ENCODE measurements around the gene RHCE.
"Not testable (repeated sequence)": the region's sequence is repeated elsewhere in the genome, so short reads cannot be mapped to it uniquely, and the experiment has no call there.

Gene RHCE

DNA sequence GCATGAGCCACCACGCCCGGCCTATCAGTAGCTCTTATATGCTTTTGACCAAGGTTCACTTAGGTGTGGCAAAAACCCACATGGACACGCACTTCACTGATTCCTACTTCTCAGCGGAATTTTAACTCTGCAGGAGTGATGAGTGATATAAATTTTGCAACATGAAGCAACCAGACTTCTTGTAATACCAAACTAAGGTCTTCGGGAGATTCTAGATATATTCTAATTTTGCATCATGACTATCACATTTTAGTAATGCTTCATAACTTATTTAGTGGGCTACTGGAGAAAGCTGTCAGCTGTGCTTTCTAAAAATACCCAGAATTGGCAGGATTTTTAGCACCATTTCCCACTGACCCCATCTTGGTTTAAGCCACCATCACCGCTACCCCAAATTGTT lies 27.8 kb downstream of the RHCE start:
- no peak overlapping the region for H3K4me3 ChIP-seq (ENCODE audit: low read length)
- DNase-seq (ENCODE audit: low read depth), result peak; percentile 46
- TF ChIP-seq, protein P1, sequence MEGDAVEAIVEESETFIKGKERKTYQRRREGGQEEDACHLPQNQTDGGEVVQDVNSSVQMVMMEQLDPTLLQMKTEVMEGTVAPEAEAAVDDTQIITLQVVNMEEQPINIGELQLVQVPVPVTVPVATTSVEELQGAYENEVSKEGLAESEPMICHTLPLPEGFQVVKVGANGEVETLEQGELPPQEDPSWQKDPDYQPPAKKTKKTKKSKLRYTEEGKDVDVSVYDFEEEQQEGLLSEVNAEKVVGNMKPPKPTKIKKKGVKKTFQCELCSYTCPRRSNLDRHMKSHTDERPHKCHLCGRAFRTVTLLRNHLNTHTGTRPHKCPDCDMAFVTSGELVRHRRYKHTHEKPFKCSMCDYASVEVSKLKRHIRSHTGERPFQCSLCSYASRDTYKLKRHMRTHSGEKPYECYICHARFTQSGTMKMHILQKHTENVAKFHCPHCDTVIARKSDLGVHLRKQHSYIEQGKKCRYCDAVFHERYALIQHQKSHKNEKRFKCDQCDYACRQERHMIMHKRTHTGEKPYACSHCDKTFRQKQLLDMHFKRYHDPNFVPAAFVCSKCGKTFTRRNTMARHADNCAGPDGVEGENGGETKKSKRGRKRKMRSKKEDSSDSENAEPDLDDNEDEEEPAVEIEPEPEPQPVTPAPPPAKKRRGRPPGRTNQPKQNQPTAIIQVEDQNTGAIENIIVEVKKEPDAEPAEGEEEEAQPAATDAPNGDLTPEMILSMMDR (conservative IDR thresholded peaks at IDR 0.05; ENCODE audit: low read length), result no peak

DNA sequence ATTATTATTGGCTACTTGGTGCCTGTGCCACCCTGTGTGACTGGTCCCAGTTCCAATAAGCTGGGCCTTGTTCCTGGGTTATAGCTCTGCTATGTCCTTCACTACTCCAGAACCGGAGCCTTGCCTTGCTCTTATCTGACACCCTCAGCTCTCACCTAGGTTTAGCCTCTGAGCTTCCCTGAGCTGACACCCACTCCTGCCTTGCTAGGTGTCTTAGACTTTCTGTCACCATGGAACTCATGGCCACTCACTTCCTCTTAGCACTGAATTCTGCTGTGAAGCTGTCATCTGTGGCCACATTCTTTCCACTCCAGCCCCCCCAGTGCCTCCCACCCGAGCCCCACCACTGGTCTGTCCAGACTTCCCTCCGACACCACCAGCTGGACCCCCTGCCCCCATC lies 30.9 kb downstream of the RHCE start:
- H3K4me3 ChIP-seq (ENCODE audit: low read length); DNase-seq (ENCODE audit: low read depth): not testable (repeated sequence)

DNA sequence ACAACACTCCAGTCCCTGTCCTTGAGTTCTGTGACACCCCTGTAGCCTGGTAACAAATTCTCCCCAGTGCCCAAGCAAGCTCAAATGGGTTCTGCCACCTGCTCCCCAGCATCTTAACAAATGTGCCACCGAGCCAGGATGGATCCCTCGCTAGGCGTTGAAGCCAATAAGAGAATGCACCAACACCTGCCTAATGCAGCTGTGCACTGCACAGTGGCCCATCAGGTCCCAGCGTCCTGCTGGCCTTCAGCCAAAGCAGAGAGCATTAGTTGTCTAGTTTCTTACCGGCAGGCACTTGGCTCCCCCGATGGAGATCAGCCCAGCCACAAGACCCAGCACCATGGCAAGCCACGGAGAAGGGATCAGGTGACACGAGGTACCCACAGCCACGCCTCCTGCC lies 31.9 kb downstream of the RHCE start:
- DNase-seq (ENCODE audit: low read depth); H3K4me3 ChIP-seq (ENCODE audit: low read length): not testable (repeated sequence)

DNA sequence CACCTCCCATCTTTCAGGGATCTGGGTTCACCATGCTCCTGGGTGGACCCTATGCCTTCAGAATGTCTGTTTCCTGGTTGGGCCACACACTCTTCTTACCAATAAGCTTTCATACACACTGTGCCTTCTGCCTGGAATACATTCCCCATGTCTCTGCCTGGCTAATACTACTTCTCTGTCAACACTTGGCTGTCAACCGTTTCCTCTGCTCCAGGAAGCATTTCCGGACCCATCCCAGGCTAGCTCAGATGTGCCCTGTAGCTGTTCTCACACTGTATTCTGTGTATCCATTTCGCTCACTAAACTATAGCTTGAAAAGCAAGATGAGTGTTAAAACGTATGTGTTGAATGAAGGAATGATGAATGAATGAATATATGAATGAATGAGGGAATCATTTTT lies 33.5 kb downstream of the RHCE start:
- peak; percentile 9 for DNase-seq (ENCODE audit: low read depth)

DNA sequence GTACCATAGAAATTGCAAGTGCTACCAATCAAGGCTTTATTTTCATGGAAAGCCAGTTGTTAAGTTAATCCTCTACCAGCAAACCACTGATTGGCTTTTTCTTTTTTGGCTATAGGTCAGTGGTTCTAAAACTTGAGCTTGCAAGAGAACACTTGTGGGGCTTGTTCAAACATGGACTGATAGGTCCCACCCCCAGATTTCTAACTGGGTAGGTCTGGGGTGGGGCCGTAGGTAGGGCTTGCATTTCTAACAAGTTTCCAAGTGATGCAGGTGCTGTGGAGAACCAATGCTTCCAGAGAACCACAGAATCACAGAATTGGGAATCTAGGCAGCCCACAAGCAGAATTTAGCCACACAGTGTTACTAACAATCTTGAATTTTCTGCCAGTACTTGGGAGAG lies 36.8 kb downstream of the RHCE start:
- DNase-seq (ENCODE audit: low read depth), result peak; percentile 5
- H3K4me3 ChIP-seq (ENCODE audit: low read length), result not testable (repeated sequence)

More for the DNA sequence above, 33.5 kb downstream of the RHCE start:
- H3K4me3 ChIP-seq (ENCODE audit: low read length), result not testable (repeated sequence)

DNA sequence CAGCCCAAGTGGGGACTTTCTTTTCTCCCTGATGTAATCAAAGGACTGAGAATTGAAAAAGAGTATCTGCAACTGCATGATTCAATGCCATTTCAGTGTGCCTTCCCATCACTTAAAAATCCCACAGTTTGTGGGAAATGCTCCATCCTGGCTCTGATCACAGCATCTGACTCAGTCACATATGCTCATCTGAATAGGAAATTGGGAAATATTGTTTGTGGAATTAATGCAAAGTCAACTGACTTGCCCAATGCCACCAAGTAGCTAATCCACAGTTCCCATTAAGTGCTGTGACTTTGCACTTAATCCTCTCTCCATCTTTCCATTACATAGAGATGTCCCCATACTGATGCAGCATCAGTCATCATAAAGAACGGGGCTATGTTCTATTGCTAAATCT lies 37.5 kb downstream of the RHCE start:
- peak; percentile 97 for DNase-seq (ENCODE audit: low read depth)
- not testable (repeated sequence) for H3K4me3 ChIP-seq (ENCODE audit: low read length)

DNA sequence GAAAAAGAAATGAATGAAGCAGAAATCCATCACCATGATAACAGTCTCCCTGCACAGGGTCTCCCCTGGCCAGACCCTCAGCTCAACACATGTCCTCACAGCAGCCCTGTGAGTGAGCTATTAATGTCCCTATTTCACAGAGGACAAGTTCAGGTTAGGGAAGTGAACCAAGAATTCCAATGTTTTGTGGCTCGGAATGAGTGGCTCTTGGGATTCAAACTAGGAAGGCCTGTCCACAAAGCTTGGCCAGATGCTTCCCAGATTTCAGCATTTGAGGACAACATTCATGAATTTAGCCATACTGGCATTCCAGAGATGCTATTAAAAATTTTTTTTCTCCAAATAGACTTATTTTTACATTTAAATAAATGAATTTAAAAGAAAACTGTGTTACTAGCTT lies 38.1 kb downstream of the RHCE start:
- not testable (repeated sequence) for H3K4me3 ChIP-seq (ENCODE audit: low read length)
- peak; percentile 75 for DNase-seq (ENCODE audit: low read depth)

DNA sequence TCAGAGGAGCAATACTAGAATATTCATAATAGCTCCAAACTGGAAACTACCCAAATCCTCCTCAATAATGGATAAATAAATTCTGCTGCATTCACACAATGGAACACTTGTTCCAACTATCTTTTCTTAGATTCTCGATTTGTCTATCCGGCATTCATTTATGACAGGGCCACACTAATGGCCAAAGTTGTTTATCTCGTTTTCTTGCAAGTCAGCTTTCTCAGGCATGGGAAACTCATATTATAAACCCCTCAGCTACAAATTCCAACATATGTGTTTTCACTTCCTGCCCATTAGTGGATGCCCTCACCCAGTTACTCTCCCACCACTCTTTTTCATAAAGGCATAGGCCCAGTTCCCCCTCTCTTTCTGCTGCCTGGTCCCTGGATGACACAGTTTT lies 42.3 kb downstream of the RHCE start:
- DNase-seq (ENCODE audit: low read depth); H3K4me3 ChIP-seq (ENCODE audit: low read length): not testable (repeated sequence)

DNA sequence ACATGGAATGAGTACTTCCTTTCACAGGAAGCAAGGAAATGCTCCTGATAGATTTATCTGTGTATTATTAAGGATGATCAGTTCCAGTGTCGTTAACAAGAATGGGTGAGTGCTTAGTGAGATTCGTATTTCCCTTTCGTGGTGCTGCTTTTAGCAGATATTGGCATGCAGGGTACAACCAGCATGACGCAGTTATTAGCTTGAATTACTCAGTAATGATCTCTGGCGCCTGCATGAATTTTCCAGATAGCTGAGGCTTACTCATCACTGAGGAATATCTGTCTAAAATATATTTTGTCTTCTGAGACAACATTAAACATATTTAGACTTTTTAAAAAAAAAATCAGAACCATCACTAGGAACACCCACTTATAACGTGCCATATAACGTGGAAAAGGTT lies 48.9 kb downstream of the RHCE start:
- H3K4me3 ChIP-seq (ENCODE audit: low read length), result not testable (repeated sequence)
- peak; percentile 95 for DNase-seq (ENCODE audit: low read depth)

DNA sequence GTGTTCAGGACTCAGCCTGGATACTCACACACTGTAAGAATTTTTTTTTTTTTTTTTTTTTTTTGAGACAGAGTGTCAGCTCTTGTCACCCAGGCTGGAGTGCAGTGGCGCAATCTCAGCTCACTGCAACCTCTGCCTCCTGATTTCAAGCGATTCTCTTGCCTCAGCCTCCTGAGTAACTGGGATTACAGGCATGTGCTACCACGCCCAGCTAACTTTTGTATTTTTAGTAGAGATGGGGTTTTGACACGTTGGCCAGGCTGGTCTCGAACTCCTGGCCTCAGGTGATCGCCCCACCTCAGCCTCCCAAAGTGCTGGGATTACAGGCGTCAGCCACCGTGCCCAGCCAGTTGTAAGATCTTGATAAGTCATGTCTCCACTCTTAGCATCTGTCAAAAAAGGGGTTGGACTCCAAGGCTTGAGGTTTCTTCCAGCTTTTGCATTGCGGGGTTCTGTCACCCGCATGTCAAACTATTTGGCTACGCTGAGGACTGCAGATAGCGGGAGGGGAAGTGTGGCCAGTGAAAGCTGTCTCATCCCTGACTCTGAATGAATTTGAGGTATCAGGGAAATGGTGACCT lies 50.8 kb downstream of the RHCE start:
- not testable (repeated sequence) for DNase-seq (ENCODE audit: low read depth); H3K4me3 ChIP-seq (ENCODE audit: low read length)

DNA sequence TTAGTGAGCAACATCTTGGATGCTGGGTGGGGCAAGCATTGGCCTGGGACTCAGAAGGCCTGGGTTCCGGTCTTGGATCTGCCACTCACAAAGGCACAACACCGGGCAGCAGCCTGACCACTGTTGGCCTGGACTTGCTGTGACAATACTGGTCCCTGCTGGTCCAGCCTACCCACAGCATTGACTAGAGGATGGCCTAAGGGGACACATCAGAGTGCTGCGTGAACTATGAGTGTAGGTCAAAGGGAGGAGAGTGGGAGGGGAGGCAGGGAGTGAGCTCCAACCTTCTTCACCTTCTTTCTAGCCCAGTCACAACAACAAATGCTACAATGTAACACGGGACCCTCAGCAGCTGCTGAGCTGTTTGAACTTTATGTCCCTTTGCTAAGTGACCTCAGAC lies 51.4 kb downstream of the RHCE start:
- no peak overlapping the region for H3K4me3 ChIP-seq (ENCODE audit: low read length)

DNA sequence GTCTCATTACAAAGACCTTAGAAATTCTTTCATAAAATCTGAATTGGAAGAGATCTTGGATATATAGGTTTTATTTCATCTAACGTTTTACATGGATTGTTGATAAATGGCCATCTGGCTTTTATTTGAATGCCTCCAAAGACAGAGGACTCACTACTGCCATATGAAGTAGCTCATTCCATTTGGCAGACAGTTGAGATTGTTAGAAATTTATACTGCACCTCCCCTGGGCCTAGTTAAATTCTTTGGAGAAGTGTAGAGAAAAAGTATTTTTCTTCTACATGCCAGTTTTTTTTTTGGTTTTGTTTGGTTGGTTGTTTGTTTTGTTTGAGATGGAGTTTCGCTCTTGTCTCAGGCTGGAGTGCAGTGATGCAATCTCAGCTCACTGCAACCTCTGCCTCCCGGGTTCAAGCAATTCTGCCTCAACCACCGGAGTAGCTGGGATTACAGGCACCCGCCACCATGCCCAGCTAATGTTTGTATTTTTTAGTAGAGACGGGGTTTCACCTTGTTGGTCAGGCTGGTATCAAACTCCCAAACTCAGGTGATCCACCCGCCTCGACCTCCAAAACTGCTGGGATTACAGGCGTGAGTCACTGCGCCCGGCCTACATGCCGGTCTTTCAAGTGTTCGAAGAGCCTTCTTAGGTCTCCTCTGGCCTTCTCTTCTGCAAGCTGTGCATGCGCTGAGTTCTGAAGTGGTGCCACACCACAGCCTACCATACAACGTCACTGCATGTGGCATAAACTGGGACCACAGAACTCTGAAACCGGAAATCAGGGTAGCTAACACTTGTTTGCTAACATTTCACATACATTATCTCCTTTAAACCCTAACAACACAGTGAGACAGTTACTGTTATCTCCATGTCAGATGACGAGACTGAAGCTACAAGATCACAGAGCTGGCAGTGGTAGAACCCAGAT lies 57.7 kb downstream of the RHCE start:
- DNase-seq (ENCODE audit: low read depth); H3K4me3 ChIP-seq (ENCODE audit: low read length): not testable (repeated sequence)

More for the DNA sequence above, 51.4 kb downstream of the RHCE start:
- DNase-seq (ENCODE audit: low read depth), result no peak
- TF ChIP-seq, protein P1 (conservative IDR thresholded peaks at IDR 0.05; ENCODE audit: low read length), result no peak

DNA sequence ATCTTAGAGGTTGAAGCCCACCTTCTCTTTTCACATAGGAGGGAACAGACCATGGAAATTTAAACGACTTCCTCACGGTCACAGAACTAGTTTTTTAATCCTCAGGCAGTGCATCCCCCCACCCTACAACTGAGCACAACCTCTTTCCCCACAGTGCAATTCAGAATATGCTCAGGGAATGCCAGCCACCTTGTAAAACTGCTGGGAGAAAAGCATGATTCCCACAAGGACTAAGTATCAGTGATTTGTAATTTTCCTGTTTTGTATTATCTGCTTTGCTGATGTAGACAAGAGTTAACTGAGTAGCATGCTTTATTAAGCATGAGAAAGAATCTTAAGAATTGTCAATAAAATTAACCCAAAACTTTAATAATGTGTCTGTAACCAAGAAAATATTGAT lies 58.7 kb downstream of the RHCE start:
- peak; percentile 64 for DNase-seq (ENCODE audit: low read depth)

More for the DNA sequence above, 58.7 kb downstream of the RHCE start:
- H3K4me3 ChIP-seq (ENCODE audit: low read length), result no peak overlapping the region
- TF ChIP-seq, protein P1 (conservative IDR thresholded peaks at IDR 0.05; ENCODE audit: low read length), result no peak
